Kidney epithelial cell (primary cell): Measurements from ENCODE around the gene DUSP6. TPM values are rescaled to one million over a fixed set of nuclear protein-coding genes. Genes with fewer than 3 reads are reported as not detected.

Source experiments
- DNase-seq: peaks from one replicate; pipeline ENCODE4 v3.0.0-alpha.2; 2010; ENCODE audit warnings: low read depth
- H3K27me3 ChIP-seq: 2 replicates; pipeline ENCODE4 v1.6.0; 2011; ENCODE audit warnings: low read length; ENCODE audit not compliant: control insufficient read depth, insufficient read depth
- H3K36me3 ChIP-seq: 2 replicates; pipeline ENCODE4 v1.5.1; 2011; ENCODE audit warnings: low read length; ENCODE audit not compliant: control insufficient read depth, insufficient read depth
- H3K4me3 ChIP-seq: 2 replicates; pipeline ENCODE4 v1.5.1; 2011; ENCODE audit warnings: low read depth, mild to moderate bottlenecking, control low read depth, low read length
- total RNA-seq: library from RNA; depleted of rRNA; stranded (reverse); fragments of >200 nt; gene quantifications from 2 replicates; pipeline ENCODE4 v1.2.3, GENCODE V29; 2015
- TF ChIP-seq, protein P1 (sequence below): IDR thresholded peaks from 2 replicates; pipeline ENCODE4 v1.5.1; 2011; ENCODE audit warnings: mild to moderate bottlenecking, moderate library complexity, low read length, control low read depth, inconsistent platforms; ENCODE audit not compliant: insufficient read depth, poor library complexity, severe bottlenecking

Gene DUSP6
- total RNA-seq, 1 donor from 2014 or later = 43.1 TPM

DNA sequence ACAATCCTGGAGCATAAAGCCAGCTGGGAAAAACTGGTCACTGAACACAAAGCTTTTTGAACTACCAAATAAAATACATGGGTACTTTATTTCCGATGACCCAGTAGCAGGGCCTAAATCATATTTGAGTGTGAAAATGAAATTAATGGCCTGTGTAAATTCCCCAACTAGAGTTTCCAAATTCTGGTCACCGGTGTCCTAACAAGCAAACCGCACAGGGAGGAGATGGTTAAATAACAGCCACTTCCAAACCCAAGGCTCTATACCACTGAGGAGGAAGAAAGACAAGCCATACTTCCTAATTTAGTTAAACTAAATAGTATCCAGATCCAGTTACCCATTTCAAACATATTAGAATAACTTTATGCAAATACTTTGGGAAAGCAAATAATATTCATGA lies 40.1 kb upstream of the DUSP6 start:
- Histone ChIP-seq H3K27me3 (no peaks in the 10 kb centered on the region), H3K4me3 (no peak overlapping the region), H3K36me3 (no peaks in the 10 kb centered on the region)
- TF ChIP-seq, protein P1, sequence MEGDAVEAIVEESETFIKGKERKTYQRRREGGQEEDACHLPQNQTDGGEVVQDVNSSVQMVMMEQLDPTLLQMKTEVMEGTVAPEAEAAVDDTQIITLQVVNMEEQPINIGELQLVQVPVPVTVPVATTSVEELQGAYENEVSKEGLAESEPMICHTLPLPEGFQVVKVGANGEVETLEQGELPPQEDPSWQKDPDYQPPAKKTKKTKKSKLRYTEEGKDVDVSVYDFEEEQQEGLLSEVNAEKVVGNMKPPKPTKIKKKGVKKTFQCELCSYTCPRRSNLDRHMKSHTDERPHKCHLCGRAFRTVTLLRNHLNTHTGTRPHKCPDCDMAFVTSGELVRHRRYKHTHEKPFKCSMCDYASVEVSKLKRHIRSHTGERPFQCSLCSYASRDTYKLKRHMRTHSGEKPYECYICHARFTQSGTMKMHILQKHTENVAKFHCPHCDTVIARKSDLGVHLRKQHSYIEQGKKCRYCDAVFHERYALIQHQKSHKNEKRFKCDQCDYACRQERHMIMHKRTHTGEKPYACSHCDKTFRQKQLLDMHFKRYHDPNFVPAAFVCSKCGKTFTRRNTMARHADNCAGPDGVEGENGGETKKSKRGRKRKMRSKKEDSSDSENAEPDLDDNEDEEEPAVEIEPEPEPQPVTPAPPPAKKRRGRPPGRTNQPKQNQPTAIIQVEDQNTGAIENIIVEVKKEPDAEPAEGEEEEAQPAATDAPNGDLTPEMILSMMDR = no peak
- DNase-seq = no peak

DNA sequence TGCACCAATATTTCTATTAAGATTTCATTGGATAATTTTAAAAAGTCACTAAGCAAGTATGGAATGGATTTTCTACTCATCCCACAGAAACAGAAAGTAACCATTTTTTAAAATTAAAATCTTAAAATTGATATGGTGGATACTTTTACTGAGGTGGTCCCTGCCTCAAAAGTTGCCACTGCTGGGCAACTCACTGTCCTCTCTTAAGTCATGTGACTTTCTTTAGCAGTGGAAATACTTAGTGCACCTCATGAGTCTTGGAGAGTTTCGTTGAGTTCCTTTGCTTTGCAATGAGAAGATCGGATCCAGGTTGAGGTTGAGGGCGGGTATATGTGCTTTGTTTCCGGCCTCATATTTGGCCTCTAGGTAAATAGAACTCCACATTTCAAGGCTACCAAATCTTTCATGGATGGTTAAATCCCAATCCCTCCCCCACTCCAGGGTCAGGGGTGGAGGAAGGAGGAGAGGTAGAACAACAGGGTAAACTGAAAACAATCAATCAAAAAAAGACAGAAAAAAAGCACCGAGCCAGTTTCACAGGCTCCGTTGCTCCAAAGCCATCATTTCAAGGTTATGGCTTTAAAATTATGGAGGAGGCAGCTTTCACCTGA lies 39.5 kb upstream of the DUSP6 start:
- Histone ChIP-seq H3K4me3 (no peak overlapping the region), H3K27me3 (no peaks in the 10 kb centered on the region), H3K36me3 (no peaks in the 10 kb centered on the region)
- no peak for DNase-seq
- TF ChIP-seq, protein P1 = no peak

DNA sequence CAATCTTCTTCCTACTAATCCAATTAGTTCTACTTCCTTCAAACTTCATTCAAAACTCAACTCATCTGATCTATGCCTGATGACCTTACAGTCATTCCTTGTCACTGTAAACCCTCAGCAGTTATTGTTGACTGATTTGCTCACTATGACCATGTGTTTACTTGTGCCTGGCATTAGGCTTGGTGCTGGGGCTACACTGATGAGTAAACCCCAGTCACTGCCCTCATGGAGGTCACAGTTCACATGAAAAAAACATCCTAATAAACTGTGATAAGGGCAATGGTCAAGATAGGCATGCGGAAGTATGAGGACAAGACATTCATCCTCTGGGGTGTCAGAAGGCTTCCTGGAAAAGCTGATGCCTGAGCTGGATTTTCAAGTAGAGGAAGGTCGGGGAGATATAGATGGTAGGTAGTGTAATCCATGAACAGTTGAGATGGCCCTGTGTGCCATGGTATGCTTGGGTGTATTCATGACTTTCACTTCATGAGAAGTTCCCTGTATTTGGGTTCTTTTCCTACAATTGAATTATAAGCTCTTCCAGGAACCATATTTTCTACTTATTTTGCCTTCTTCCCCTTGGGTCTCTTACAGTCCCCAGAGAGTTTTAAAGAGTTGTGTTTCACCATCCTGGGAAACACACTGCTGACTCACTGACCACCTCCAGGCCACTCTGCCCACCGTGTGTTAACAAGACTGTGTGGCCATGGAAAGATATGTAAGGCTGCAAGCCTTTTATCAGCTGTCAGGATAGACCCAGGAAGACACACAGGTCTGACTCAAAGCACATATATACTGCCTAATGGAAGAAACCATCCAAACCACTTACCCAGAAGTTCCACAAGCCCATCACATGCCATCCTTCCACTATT lies 38.7 kb upstream of the DUSP6 start:
- H3K36me3 ChIP-seq = no peaks in the 10 kb centered on the region
- H3K4me3 ChIP-seq = no peak overlapping the region
- no peaks in the 10 kb centered on the region for H3K27me3 ChIP-seq
- TF ChIP-seq, protein P1 = no peak
- DNase-seq = peak; percentile 65

DNA sequence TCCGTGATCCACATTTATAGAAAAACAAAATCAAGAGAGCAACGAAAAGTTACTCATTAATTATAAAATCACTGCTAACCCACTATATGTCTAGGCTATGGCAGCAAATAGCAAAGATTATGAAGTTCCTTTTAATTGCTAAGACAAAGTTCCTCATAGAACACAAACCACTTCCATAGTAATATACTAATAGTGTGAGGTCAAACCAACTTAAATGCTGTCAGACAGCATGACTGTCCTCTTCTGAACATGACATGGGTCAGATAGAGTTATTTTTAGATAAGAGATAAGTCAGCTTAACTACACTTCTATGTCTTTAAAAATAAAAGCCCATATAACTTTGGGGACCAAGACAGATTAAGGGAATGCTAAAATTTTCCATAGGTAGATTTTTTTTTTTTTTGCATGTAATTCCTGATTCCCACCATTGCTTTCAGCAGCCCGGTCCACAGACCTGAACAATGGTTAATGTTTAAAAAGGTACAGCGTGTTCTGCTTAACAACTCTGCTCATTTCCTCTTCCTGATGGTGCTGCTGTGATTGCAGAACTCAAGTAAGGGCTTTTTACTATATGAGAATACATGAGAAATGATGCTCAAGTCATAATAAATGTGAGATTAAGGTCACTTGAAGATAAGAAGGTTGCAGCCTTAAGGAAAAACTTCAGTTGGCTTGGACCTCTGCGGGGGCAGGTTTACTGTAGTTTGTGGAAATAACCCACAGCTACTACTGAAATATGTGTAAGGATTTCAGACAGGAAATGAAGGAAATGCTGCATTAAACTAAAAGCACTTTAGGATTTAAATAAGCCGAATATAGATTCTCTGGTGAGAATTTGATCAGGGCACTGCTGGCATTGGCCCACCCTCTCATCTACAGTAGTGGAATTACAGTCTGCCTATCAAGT lies 37.7 kb upstream of the DUSP6 start:
- H3K27me3 ChIP-seq = no peaks in the 10 kb centered on the region
- TF ChIP-seq, protein P1 = no peak
- DNase-seq = no peak
- H3K4me3 ChIP-seq = no peak overlapping the region
- no peaks in the 10 kb centered on the region for H3K36me3 ChIP-seq

DNA sequence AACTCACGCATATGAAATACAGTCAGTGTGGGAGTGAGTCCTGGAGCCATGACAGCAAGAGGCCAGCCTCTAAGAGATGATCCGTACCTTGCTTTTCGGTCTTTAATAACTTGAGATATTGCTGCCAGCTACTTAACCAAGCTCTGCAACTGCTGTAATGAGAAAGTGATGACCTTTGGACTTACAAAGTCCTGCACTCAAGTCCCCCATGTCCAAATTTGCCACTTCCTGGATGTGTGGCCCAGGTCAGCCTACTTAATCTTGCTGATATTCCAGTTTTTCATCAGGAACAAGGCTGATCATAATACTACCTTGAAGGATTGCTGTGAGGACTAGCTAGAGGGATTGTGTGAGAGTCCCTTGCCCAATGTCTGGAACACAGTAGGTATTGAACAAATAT lies 33.8 kb upstream of the DUSP6 start:
- no peaks in the 10 kb centered on the region for H3K27me3 ChIP-seq
- TF ChIP-seq, protein P1 = no peak
- DNase-seq = no peak
- H3K4me3 ChIP-seq = no peak overlapping the region
- no peaks in the 10 kb centered on the region for H3K36me3 ChIP-seq
